Stimulated activated CD8-positive, alpha-beta memory T cell treated with anti-CD3 and anti-CD28 coated beads, Interleukin-15, amount 100 ng/mL, for 1 hour (primary cell): ENCODE measurements around the gene RASGRP4.
"Not testable (repeated sequence)": the region's sequence is repeated elsewhere in the genome, so short reads cannot be mapped to it uniquely, and the experiment has no call there.

Source experiments
- DNase-seq: peaks from one replicate; pipeline ENCODE4 v3.0.0-alpha.2; 2020; ENCODE audit warnings: low read depth

RASGRP4 gene

DNA sequence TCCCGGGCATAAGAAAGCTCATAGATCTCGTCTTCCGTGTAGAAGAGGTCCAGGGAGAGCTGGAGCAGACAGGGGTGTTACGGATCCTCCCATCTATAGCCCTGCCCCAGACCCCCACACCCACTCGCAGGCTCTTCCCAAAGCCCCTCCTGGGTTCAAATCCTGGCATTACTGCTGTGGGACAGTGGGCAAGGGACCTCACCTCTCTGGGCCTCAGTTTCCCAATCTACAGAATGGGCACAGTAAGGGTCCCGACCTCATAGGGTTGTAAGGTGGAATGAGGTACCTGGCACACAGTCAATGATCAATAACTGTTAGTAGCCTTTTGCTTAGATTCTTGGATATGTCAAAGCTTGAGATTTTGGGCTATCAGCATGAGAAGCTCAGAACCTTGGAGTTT, 12.6 kb downstream of the RASGRP4 start:
- DNase-seq: no peak

GRCh38 chr19:38412961-38413360, 13.1 kb downstream of the RASGRP4 start:
- no peak for DNase-seq

- no peak for DNase-seq
These were observed 13.5 kb downstream of the RASGRP4 start for GRCh38 chr19:38412491-38412890.

GRCh38 chr19:38411898-38412297, 14.1 kb downstream of the RASGRP4 start:
- not testable (repeated sequence) for DNase-seq

DNA sequence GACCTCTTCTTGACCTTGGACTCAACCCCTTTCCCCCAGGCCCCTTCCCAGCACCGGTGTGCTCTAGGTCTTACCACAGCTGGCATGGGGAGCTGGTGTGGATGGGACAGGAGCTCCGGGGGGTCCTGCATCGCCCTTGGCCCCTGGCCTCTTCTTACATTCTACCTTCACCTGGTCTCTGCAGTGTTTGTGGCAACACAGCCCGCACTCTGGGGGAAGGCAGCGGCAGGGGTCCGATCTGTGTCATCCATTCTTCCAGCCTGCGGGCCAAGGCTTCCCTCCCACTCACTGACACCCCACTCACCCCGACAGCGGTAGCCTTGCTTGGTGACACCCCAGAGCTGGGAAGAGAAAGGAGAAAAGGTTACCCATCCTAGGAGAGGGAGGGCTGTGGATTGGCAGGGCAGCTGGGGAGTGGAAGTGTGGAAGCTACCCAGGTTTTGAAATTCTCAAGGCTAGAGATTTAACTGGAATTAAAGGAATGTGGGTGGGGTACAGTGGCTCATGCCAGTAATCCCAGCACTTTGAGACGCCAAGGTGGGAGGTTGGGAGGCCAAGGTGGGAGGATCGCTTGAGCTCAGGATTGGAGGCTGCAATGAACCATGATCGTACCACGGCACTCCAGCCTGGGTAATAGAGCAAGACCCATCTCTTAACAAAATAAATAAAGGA, 14.8 kb downstream of the RASGRP4 start:
- DNase-seq: no peak

DNA sequence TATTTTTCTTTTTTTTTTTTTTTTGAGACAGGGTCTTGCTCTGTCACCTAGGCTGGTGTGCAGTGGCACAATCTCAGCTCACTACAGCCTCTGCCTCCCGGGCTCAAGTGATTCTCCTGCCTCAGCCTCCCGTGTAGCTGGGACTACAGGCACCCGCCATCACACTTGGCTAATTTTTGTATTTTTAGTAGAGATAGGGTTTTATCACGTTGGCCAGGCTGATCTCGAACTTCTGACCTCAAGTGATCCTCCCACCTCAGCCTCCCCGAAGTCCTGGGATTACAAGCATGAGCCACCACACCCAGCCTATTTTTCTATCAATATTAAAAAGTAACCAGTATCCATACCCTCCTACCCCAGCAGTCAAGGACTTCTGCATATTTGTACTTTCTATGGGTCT, 15.6 kb downstream of the RASGRP4 start:
- not testable (repeated sequence) for DNase-seq

GRCh38 chr19:38409631-38410133, 16.3 kb downstream of the RASGRP4 start:
- DNase-seq: no peak

DNA sequence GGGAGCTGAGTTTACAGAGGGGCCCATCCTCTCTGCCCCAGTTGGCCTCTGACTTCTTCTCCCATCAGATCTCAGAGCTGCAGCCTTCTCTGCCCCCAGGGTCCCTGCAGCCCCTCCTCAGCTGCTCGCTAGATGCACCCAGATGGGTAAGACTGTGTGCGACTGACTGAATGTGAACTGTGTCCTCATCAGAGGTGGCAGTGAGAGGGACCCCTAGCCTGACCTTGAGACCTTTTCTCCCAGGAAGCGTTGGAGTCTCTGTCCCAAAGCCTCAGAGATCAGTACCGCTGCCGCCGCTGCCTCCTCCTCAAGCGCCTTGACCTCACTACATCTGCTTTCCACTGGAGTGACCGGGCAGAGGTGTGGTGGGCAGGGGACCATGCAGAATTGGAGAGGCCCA, 20.7 kb downstream of the RASGRP4 start:
- no peak for DNase-seq

DNA sequence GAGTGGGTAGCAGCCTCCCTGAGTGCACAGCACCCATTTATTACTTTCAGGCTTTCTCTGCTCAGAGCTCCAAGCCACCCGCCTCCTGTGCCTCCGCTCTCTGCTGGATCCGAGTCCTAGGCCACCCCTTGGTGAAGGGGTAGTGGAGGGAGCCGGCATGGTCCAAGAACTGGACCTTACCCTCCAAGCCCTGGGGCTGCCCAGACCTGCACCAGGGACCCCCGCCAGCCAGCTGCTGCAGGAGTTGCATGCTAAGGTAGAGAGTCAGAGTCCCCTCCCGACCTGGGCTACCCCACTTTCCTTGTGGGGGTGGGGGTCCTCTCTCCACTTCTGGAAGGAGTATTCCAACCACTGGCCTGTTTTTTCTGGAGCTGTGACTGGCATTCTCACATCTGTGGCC, 21.2 kb downstream of the RASGRP4 start:
- DNase-seq: no peak

DNA sequence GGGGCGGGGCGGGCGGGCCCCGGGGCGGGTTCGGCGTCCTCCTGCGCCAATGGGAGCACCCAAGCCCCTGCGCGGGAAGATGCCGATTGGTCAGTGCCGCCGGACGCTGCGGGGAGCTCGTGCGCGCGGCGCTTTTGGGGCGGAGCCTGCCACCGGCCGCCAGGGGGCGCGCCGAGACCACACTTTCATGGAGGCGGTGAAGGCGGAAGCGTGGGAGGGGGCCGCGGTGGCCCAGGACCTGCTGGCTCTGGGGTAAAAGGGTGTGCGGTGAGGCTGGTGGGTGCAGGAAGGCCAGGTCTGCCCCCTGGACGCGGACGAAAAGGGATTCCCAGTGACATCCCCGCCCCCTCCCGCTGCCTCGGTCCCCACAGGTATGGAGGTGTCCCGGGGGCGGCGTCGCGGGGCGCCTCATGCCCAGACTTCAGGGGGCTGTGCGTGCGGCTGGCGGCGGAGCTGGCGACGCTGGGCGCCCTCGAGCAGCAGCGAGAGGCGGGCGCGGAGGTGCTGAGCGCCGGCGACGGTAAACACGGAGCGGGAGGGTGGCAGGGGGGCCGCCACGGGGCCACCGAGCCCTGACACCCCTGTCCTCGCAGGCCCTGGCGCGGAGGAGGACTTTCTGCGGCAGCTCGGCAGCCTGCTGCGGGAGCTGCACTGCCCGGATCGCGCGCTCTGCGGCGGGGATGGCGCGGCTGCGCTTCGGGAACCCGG, 22.9 kb downstream of the RASGRP4 start, which contains the start of gene FAM98C:
FAM98C (plus strand) TSS at position 127 of the 708 bp plus-strand sequence; CDS start at position 188, 61 bp downstream.
- peak; percentile 87 for DNase-seq

GRCh38 chr19:38402623-38402966, 23.4 kb downstream of the RASGRP4 start:
- DNase-seq: no peak

GRCh38 chr19:38401148-38401547, 24.9 kb downstream of the RASGRP4 start:
- no peak for DNase-seq

GRCh38 chr19:38400361-38400760, 25.7 kb downstream of the RASGRP4 start:
- no peak for DNase-seq

DNA sequence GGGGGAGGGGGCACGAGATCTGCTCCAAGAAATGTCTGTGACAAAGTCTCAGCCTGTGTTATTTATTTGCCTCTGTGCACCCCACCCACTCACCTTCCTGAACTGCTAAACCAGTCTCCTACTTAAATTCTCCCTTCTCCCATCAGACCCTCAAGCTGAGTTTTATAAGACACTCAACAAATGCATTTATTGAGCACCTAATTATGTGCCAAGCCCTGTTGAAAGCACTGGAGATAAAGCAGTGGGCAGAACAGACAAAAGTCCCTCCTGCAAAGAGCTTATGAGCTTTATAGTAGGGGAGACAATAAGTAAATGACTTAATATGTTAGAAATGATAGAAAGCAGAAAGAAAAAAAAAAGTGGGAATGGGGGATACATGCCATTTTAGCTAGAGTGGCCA, 26.5 kb downstream of the RASGRP4 start:
- no peak for DNase-seq

DNA sequence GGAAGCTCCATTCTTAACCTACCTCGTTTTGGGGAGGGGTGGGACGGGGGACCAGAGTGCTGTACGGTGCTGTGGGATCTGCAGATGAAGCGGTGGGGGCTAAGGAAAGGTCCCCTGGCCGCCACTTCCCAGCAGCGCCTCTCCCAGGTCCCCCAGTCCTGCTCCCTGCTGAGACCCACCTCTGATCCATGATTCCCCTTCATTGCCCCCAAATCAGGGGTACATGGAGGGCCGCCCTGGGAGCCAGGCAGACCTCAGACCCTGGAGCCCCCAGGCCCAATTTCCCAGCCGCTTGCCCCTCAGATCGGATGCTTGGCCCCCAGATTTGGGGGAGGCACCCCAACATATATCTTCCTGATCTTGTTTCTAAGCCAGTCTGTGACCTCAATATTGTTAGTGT, 26.9 kb downstream of the RASGRP4 start:
- DNase-seq: no peak

- DNase-seq: no peak
These were observed 30.5 kb downstream of the RASGRP4 start for GRCh38 chr19:38395381-38396114.

DNA sequence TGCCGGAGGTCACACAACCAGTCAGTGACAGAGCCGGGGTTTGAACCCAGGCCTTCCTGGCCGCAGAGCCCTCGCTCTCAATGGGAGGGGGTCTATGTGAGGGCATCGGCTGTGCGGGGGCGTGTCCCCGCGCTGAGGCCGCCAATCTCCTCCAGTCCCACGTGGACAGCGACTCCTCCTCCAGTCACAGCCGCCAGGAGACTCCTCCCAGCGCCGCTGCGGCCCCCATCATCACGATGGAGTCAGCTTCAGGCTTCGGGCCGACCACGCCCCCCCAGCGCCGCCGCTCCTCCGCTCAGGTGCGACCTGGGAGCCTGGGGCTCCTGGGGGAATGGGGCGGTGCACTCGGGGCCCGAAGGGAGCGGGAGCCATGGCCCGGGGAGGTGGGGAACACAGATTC, 31.5 kb downstream of the RASGRP4 start:
- DNase-seq: no peak

DNA sequence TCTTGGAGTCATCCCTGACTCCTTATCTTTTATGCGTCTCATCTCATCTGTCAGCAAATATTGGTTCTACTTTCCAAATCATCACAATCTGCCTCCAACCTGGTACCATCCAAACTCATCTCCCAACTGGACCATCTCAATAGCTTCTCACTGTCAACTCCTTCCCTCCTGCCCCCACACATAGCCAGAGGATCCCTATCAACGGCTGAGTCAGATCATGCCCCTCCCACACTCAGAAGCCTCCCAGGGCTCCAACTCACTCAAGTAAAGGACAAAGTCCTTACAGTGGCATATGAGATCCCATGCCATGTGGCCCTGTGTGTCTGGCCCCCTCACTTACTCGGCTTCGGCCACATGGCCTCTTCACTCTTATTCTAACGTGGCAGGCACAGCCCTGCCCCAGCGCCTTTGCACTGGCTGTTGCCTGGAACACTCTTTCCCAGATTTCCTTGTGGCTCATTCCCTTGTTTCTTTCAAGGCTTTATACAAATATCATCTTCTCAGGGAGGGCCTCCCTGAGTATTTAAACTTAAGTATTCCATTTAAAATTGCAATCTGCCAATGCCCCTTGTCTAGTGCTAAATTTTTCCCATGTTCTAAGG, 33.2 kb downstream of the RASGRP4 start:
- no peak for DNase-seq

- no peak for DNase-seq
These were observed 34.0 kb downstream of the RASGRP4 start for GRCh38 chr19:38391911-38392464.

DNA sequence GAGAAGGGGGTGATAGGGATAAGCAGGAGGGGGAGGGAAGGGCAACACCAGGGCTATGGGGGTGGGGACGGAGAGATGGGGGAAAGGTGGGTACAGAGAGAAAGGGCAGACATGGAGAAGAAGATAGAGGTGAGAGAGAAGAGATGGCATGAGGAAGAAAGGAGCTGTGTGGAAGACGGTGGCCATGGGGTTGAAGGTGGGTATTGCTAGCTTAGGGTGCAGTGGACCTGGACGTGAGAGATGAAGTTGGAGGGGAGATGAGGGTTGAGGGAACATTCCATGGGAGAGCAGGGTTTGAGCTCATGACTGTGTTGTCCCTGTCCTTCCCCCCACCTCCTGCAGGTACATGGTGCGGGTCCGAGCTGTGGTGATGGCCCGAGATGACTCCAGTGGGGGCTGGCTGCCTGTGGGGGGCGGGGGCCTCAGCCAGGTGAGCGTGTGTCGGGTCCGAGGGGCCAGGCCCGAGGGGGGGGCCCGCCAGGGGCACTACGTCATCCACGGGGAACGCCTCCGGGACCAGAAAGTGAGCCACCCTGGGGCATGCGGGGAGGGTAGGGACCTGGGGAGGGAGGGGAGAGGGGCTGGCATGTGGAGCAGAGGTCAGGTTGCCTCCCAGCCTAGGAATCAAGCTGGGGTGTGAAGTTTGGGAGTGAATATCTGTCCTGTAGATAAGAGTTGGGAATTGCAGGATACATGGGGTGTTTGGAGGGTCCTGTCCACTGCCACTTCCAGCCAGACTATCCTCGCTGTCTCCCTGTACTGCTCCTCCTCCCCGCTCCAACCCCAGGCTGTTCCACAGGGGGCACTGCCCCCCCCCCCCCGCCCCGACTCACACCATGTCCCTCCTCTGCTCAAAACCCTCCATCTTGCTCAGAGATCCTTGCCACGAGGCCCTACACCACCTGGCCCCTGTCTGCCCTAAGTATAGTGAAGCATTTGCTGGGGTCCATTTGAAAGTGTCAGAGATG, 35.8 kb downstream of the RASGRP4 start:
- no peak for DNase-seq
